Peyer's patch (tissue), 4 donors: ENCODE results near the gene NTSR2. TPM values are rescaled to one million over a fixed set of nuclear protein-coding genes. Genes with fewer than 3 reads are reported as not detected.

Experiments used
- DNase-seq, 3 donors: peaks; one replicate each; pipeline ENCODE4 v3.0.0-alpha.2; 2017 to 2019
- H3K27ac ChIP-seq, 4 donors: fragments of 200-600 bp; sonication (generic); one replicate each; pipeline ENCODE4 v1.5.1; 2016 to 2019
- H3K27me3 ChIP-seq, 2 donors: fragments of 200-600 bp; sonication (generic); one replicate each; pipeline ENCODE4 v1.5.1; 2019
- H3K36me3 ChIP-seq, 3 donors: fragments of 200-600 bp; sonication (generic); one replicate each; pipeline ENCODE4 v1.5.1; 2016 to 2019
- H3K4me1 ChIP-seq, 4 donors: fragments of 200-600 bp; sonication (generic); one replicate each; pipeline ENCODE4 v1.5.1; 2016 to 2019
- H3K4me3 ChIP-seq, 4 donors: fragments of 200-600 bp; sonication (generic); 1 replicate in 3 of 4; 2 replicates in 1 of 4; pipeline ENCODE4 v1.5.1; 2016 to 2019; ENCODE audit warnings: mild to moderate bottlenecking in 1 of 4
- H3K9me3 ChIP-seq, 4 donors: fragments of 200-600 bp; sonication (generic); one replicate each; pipeline ENCODE4 v1.5.1; 2016 to 2019; ENCODE audit warnings: mild to moderate bottlenecking in 1 of 4
- CTCF ChIP-seq, 6 experiments: fragments of 450-650 bp in 4 of 6; fragments of 200-600 bp in 2 of 6; sonication (generic) in 1 of 6; IDR thresholded peaks; one replicate each; pipeline ENCODE4 v1.5.1; 2017 to 2019; ENCODE audit warnings: antibody characterized with exemption in 6 of 6, mild to moderate bottlenecking in 3 of 6, moderate library complexity in 1 of 6
- POLR2A ChIP-seq, 2 donors: fragments of 450-650 bp; IDR thresholded peaks; one replicate each; pipeline ENCODE4 v1.5.1; 2017; ENCODE audit warnings: antibody characterized with exemption in 2 of 2, mild to moderate bottlenecking in 2 of 2, moderate library complexity in 2 of 2
- total RNA-seq, 4 donors: library from RNA; depleted of rRNA; stranded (reverse); fragments of >200 nt; gene quantifications; one replicate each; pipeline ENCODE4 v1.1.0, GENCODE V29; 2016

NTSR2 gene
- total RNA-seq, 4 donors from 2014 or later = not detected

- DNase-seq = no peak
- Histone ChIP-seq H3K4me3 (no peak overlapping the region), H3K27me3 (no peaks in the 10 kb centered on the region), H3K27ac (no peak overlapping the region), H3K4me1 (no peaks in the 10 kb centered on the region), H3K9me3 (no peaks in the 10 kb centered on the region), H3K36me3 (no peaks in the 10 kb centered on the region)
- no peak for TF ChIP-seq POLR2A (IDR thresholded peaks at IDR 0.05)
- no peak for TF ChIP-seq CTCF (IDR thresholded peaks at IDR 0.05)
These were observed 20.9 kb downstream of the NTSR2 start for GRCh38 chr2:11649093-11649492.

- no peak for DNase-seq
- no peaks in the 10 kb centered on the region for H3K27me3 ChIP-seq
- H3K9me3 ChIP-seq = no peaks in the 10 kb centered on the region
- no peak for TF ChIP-seq POLR2A (IDR thresholded peaks at IDR 0.05)
- TF ChIP-seq CTCF (IDR thresholded peaks at IDR 0.05) = no peak
- no peak overlapping the region for H3K27ac ChIP-seq
- H3K4me3 ChIP-seq = no peak overlapping the region
- no peaks in the 10 kb centered on the region for H3K36me3 ChIP-seq
- H3K4me1 ChIP-seq = no peaks in the 10 kb centered on the region
These were observed 22.0 kb downstream of the NTSR2 start for GRCh38 chr2:11647834-11648600.

- Histone ChIP-seq H3K9me3 (no peaks in the 10 kb centered on the region), H3K27ac (no peak overlapping the region), H3K4me3 (no peak overlapping the region), H3K36me3 (no peaks in the 10 kb centered on the region), H3K27me3 (no peaks in the 10 kb centered on the region), H3K4me1 (no peaks in the 10 kb centered on the region)
- no peak for DNase-seq
- TF ChIP-seq CTCF (IDR thresholded peaks at IDR 0.05) = no peak
- TF ChIP-seq POLR2A (IDR thresholded peaks at IDR 0.05) = no peak
These were observed 23.5 kb downstream of the NTSR2 start for GRCh38 chr2:11646530-11646929.

- Histone ChIP-seq H3K9me3 (no peaks in the 10 kb centered on the region), H3K27ac (no peak overlapping the region), H3K4me3 (no peak overlapping the region), H3K36me3 (no peaks in the 10 kb centered on the region), H3K4me1 (no peaks in the 10 kb centered on the region), H3K27me3 (no peaks in the 10 kb centered on the region)
- TF ChIP-seq CTCF (IDR thresholded peaks at IDR 0.05) (no peak), POLR2A (IDR thresholded peaks at IDR 0.05) (no peak)
- no peak for DNase-seq
These were observed 25.7 kb downstream of the NTSR2 start for GRCh38 chr2:11644293-11644692.

GRCh38 chr2:11642972-11643371 is 27.0 kb downstream of the NTSR2 start:
- no peaks in the 10 kb centered on the region for H3K36me3 ChIP-seq
- H3K9me3 ChIP-seq = no peaks in the 10 kb centered on the region
- H3K27me3 ChIP-seq = no peaks in the 10 kb centered on the region
- H3K4me3 ChIP-seq = no peak overlapping the region
- DNase-seq = no peak
- H3K4me1 ChIP-seq = no peaks in the 10 kb centered on the region
- TF ChIP-seq CTCF (IDR thresholded peaks at IDR 0.05) = no peak
- TF ChIP-seq POLR2A (IDR thresholded peaks at IDR 0.05) = no peak
- no peak overlapping the region for H3K27ac ChIP-seq
